Activated CD4-positive, alpha-beta T cell treated with anti-CD3 and anti-CD28 coated beads, Interleukin-2, amount 50 U/mL, for 24 hours (primary cell): ENCODE data around the gene ABCG8.

Source experiments
- DNase-seq, 2 donors: peaks; one replicate each; pipeline ENCODE4 v3.0.0-alpha.2; 2020; ENCODE audit warnings: low read depth in 1 of 2, low spot score in 1 of 2

Gene ABCG8

GRCh38 chr2:43838560-43839267, at the start of gene ABCG8, which contains the start of gene ABCG5:
ABCG8 (plus strand) TSS chr2:43838971; CDS start chr2:43839054, 83 bp downstream.
ABCG5 (minus strand) TSS chr2:43838839; CDS start chr2:43838679, 160 bp downstream.
- DNase-seq: no peak

DNA sequence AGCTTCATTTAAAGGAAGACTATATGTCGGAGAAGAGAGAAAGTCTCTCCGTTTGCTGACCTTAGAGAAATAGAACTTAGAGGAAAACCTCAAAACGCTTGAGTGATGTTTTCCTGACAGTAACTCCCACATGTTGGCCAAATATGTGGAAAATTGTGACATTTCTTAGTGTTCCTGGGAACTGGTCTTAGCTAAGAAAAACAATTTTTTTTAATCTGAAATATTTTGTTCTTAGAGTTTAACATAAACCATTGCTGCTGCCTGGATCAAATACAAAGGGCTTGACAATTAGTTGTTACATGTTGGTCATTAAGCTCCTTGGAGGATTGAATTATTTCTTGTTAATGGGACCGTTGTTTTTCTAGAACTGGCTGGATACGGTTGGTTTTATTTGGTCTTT, 48.6 kb upstream of the ABCG8 start:
- no peak for DNase-seq

DNA sequence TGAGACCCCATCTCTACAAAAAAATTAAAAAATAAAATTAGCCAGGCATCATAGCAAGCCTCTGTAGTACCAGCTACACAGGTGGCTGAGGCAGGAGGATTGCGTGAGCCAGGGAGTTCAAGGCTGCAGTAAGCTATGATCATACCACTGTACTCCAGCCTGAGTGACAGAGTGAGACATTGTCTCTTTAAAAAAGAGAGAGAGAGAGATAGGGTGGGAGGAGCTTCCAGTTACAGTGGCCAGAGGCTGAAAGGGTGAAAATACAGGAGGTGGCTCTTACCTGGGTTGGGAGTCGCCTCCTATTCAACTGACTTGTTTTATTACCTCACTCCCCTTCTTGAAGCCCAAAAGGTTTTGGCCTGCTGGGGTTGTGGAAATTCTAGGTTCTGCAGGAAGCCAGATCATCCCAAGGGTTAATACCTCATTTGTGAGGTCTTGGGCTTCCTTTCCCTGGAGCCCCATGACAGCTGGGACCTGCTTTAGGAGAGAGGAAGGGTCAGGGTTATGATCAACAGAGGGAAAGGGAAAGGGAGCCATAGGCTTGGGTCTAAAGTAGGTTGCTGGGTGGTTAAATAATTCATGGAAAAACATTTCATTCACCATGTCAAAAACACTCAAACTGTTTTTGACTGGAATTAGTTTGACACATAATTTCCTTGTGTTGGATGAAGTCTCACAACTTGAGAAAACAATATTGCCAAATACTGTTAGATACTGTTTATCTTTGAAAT, 47.6 kb upstream of the ABCG8 start:
- no peak for DNase-seq

DNA sequence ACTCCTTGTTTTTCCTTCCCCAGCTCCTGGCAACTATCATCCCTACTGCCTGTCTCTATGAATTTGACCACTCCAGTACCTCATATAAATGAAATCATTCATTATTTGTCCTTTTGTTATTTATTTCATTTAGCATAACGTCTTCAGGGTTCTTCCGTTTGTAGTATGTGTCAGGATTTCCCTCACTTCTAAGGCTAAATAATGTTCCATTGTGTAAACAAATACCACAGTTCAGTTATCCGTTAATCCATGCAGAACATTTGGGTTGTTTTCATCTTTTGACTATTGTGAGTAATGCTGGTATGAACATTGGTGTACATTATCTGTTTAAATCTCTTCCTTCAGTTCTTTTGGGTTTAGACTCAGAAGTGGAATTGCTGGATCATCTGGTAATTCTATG, 46.1 kb upstream of the ABCG8 start:
- DNase-seq: no peak

DNA sequence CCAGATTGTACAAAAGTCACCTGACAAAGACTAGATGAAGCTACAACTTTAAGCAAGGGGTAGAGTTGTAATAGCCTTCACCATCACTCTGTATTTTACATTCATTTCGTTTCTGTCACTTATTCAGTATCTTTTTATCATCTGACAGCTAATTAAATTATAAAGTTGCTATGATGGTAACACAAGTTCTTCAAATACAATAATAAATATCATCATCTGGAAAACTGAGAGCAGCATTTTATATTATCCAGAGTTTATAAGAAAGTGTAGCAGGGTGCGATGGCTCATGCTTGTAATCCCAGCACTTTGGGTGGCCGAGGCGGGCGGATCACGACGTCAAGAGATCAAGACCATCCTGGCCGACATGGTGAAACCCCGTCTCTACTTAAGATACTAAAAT, 43.8 kb upstream of the ABCG8 start:
- no peak for DNase-seq

DNA sequence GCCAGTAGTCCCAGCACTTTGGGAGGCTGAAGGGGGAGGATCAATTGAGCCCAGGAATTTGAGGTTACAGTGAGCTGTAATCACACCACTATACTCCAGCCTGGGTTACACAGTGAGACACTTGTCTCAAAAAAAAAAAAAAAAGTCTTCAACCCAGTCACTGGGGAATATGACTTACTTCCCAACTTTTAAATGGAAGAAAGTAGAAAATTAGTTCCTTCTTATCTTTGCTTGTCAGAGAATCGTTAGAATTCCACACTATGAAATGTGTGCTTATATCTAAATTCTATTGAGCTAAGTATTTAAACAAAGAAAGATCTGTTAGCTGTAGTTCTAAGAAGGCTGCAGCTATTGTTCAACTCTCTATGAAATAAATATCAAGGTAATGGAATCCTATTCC, 42.6 kb upstream of the ABCG8 start:
- no peak for DNase-seq

GRCh38 chr2:43798300-43798699, 40.5 kb upstream of the ABCG8 start:
- DNase-seq: no peak

DNA sequence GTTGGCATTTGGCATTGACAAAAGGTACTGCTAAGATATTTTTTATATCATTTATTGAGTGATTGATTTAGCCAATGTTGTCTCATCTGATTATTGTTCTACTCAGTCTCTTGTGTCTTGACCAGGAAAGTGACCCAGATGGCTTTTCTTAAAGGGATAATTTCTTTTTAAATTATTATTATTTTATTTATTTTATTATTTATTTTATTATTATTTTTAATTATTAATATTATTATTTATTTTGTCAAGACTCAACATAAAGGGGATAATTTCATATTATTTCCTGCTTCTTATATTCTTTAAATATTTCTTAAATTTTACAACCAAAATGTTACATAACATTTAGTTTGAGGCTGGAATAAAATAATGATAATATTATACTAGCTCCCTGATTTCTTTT, 37.9 kb upstream of the ABCG8 start:
- no peak for DNase-seq

DNA sequence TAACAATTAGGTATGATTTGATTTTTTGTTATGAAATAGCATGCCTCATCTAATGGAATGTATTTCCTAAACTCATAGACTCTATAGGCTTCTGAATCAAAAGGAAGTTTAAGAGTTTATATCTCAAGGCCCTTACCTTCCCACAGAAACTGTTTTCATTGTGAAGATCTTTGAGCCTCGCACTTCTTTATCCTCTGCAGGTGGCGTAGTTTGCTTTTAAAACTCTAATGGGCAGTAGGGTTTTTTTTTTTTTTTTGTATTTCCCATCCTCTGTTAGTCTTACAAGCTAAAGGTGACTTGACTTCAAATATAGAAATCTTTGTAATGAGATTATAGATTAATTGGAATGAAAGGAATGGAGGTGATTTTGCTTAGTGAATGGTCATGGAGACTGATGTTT, 36.6 kb upstream of the ABCG8 start:
- no peak for DNase-seq

- no peak for DNase-seq
Observed at GRCh38 chr2:43803113-43803512, 35.7 kb upstream of the ABCG8 start.

- no peak for DNase-seq
Observed at GRCh38 chr2:43806719-43807031, 32.1 kb upstream of the ABCG8 start.

DNA sequence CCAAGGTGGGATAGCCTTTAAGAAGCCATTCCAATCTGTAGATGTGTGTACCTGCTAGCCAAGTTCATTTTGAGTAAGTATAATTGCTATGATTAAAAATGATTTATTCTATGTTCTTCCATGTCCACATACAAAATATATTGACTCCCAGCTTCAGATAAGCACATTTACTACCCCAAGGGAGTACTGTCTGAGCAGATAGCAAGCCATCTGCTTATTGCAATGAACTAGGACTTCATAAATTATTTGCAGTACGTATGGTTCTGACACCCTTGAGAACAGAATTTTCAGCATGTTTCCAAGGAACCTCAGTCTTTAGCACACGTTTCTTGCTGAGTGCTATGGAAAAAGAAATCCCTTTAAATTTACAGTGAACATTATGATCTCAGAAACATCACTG, 28.3 kb upstream of the ABCG8 start:
- DNase-seq: no peak

- DNase-seq: no peak
Observed at GRCh38 chr2:43810888-43811287, 27.9 kb upstream of the ABCG8 start.

GRCh38 chr2:43812006-43812405, 26.8 kb upstream of the ABCG8 start:
- no peak for DNase-seq

GRCh38 chr2:43812947-43813346, 25.8 kb upstream of the ABCG8 start:
- no peak for DNase-seq

- no peak for DNase-seq
Observed at GRCh38 chr2:43814711-43815110, 24.1 kb upstream of the ABCG8 start.

GRCh38 chr2:43818761-43819160, 20.0 kb upstream of the ABCG8 start:
- DNase-seq: no peak

DNA sequence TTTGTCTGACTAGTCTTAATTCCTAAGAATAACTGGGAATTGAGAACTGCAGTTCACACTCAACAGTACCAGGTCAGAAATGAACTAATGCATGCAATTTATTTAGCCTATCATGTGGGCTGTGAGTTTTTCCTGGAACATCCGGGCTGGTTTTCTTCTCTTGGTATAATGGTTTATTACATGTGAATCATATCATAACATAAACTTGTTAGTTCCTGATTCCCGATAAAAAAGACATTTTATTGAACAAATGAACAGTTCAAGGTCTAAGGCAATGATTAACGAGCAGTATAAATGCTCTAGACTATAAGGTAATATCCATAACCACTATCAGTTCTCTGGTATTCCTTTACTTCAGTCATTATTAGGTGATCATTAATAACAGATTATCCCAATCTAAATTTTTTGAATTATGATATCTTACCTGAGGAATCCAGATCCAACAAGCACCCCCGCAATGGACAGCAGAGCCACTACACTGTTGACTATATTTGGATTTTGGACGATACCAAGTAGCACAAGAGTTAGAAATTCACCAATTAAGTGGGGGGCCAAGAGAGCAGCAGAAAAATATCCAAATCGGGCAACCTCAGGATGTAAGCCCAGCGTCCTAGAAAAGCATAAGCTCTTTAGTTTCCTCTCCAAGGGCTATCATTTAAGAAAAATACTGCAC, 19.1 kb upstream of the ABCG8 start:
- no peak for DNase-seq

- DNase-seq: no peak
Observed at GRCh38 chr2:43822839-43823238, 15.9 kb upstream of the ABCG8 start.

DNA sequence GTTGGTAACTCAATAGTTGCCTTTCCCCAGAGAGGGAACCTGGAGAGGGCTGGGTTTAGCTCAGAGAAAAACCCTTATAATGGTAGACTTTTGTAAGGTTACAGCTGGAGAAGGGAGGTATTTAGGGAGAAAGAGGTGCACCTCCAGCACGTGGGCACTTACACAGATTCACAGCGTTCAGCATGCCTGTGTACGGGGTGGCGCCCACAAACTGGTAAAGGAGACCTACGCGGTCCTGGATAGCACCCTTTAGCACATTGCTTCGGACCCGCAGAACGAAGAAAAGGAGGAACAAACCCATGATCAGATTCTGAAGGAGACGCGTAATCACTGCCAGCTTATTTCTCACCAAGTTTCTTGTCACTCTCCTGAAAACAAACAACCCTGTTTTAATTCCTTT, 15.0 kb upstream of the ABCG8 start:
- DNase-seq: no peak

GRCh38 chr2:43824512-43824911, 14.3 kb upstream of the ABCG8 start:
- DNase-seq: no peak

- no peak for DNase-seq
Observed at GRCh38 chr2:43824951-43825493, 13.7 kb upstream of the ABCG8 start.
